ENCODE measurements around the gene SMPX.

DNA sequence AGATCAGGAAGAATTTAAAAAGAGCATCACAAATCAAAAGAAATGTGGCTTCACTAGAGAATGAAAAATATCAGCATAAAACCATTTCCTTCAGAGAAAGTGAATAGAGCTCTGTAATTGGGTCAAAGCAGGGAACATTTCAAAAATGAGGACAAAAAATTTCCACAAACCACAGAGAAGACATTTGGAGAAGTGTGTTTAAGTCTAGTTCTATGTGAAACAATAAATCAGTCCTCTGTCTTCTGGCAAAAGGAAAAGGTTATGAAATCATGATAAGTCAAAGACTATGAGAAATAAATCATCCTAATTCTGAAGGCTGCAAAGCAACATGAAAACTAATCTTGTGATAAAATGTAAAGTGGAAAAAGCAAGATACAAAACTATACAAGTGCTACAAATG lies 27.9 kb downstream of the SMPX start:
- TF ChIP-seq, protein P1, sequence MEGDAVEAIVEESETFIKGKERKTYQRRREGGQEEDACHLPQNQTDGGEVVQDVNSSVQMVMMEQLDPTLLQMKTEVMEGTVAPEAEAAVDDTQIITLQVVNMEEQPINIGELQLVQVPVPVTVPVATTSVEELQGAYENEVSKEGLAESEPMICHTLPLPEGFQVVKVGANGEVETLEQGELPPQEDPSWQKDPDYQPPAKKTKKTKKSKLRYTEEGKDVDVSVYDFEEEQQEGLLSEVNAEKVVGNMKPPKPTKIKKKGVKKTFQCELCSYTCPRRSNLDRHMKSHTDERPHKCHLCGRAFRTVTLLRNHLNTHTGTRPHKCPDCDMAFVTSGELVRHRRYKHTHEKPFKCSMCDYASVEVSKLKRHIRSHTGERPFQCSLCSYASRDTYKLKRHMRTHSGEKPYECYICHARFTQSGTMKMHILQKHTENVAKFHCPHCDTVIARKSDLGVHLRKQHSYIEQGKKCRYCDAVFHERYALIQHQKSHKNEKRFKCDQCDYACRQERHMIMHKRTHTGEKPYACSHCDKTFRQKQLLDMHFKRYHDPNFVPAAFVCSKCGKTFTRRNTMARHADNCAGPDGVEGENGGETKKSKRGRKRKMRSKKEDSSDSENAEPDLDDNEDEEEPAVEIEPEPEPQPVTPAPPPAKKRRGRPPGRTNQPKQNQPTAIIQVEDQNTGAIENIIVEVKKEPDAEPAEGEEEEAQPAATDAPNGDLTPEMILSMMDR (conservative IDR thresholded peaks at IDR 0.05; ENCODE audit: low read length) = no peak
- no peak for TF ChIP-seq EZH2phosphoT487 (IDR thresholded peaks at IDR 0.05; ENCODE audit: borderline replicate concordance, low read depth, low read length)
